GM12878 (cell line): ENCODE results near the gene DNAH1. TPM values are rescaled to one million over a fixed set of nuclear protein-coding genes. Genes with fewer than 3 reads are reported as not detected.

Experiments
- ATAC-seq: fragments of 200-7000 bp; cut with Tn5 transposase; 3 replicates; pipeline ENCODE4 v1.9.1; 2020; ENCODE audit warnings: mild to moderate bottlenecking, moderate library complexity
- BruUV-seq: library from RNA; stranded (reverse); fragments of 400-500 nt; replicated peaks from 2 replicates; lab custom pipeline; 2021; lab: Mats Ljungman, UMichigan
- CTCF ChIA-PET: fragments of 300-600 bp; sonication (Branson Sonifier 250); formaldehyde crosslinking; extraction: SDS; loops from one replicate; lab custom pipeline; 2021; ENCODE audit warnings: inconsistent platforms; lab: Yijun Ruan, JAX
- POLR2A ChIA-PET: fragments of 350-600 bp; formaldehyde crosslinking; extraction: SDS; loops from one replicate; lab custom pipeline; 2021; ENCODE audit warnings: inconsistent platforms; lab: Charles Lee
- RAD21 ChIA-PET: fragments of 300-600 bp; sonication (Branson Sonifier 250); formaldehyde crosslinking; loops from one replicate; lab custom pipeline; 2023; ENCODE audit warnings: antibody characterized with exemption; ENCODE audit not compliant: unreplicated experiment; lab: Charles Lee
- SMC1A ChIA-PET: fragments of 300-600 bp; sonication (Branson Sonifier 250); formaldehyde crosslinking; loops from one replicate; lab custom pipeline; 2023; ENCODE audit not compliant: unreplicated experiment, uncharacterized antibody; lab: Charles Lee
- DNase-seq: peaks from one replicate; pipeline ENCODE4 v3.0.0-alpha.2; 2011; ENCODE audit warnings: low read depth, low spot score
- FAIRE-seq: peaks from 3 replicates; lab custom pipeline; 2011; peaks lifted over from hg19 to GRCh38; lab: Jason Lieb, UNC
- H2AFZ ChIP-seq: 2 replicates; pipeline ENCODE4 v1.6.0; 2011; ENCODE audit warnings: low read depth, low read length, control low read depth; ENCODE audit not compliant: control insufficient read depth
- H3K27ac ChIP-seq: 2 replicates; pipeline ENCODE4 v1.5.1; 2011; ENCODE audit warnings: control low read depth; ENCODE audit not compliant: control insufficient read depth, insufficient read depth
- H3K27me3 ChIP-seq, 2 experiments: replicated peaks in 1 of 2; 2 replicates each; pipeline versions ENCODE4 v1.6.0 to v1.6.1; 2011; ENCODE audit warnings: low read length in 1 of 2; ENCODE audit not compliant: control insufficient read depth in 2 of 2, insufficient read depth in 2 of 2
- H3K36me3 ChIP-seq, 2 experiments: 2 replicates each; pipeline ENCODE4 v1.5.1; 2011; ENCODE audit warnings: low read length in 1 of 2; ENCODE audit not compliant: control insufficient read depth in 2 of 2, insufficient read depth in 2 of 2
- H3K4me1 ChIP-seq: 2 replicates; pipeline ENCODE4 v1.6.1; 2011; ENCODE audit warnings: mild to moderate bottlenecking, low read length, moderate library complexity, mixed read lengths; ENCODE audit not compliant: control insufficient read depth, insufficient read depth
- H3K4me2 ChIP-seq: 2 replicates; pipeline ENCODE4 v1.6.0; 2011; ENCODE audit warnings: control low read depth; ENCODE audit not compliant: control insufficient read depth, insufficient read depth
- H3K4me3 ChIP-seq: fragments of 200-600 bp; sonication (generic); 2 replicates; pipeline ENCODE4 v1.5.1; 2016
- H3K79me2 ChIP-seq: 2 replicates; pipeline ENCODE4 v1.6.0; 2011; ENCODE audit warnings: low read length; ENCODE audit not compliant: control insufficient read depth, insufficient read depth
- H3K9ac ChIP-seq: 2 replicates; pipeline ENCODE4 v1.8.0; 2011; ENCODE audit warnings: low read length, control low read depth, mixed read lengths; ENCODE audit not compliant: control insufficient read depth, insufficient read depth
- H3K9me3 ChIP-seq: replicated peaks from 3 replicates; pipeline ENCODE4 v1.5.1; 2011; ENCODE audit warnings: mild to moderate bottlenecking, low read length; ENCODE audit not compliant: control insufficient read depth, insufficient read depth
- H4K20me1 ChIP-seq: 2 replicates; pipeline ENCODE4 v1.6.0; 2011; ENCODE audit not compliant: control insufficient read depth, insufficient read depth
- CEBPB ChIP-seq, 2 experiments: fragments of 150-350 bp in 1 of 2; IDR thresholded peaks; 2 replicates each; pipeline ENCODE4 v1.6.1; 2012 to 2014; ENCODE audit warnings: low read depth in 2 of 2, low read length in 2 of 2, borderline replicate concordance in 1 of 2, inconsistent platforms in 1 of 2
- DPF2 ChIP-seq: fragments of 450-650 bp; IDR thresholded peaks from 2 replicates; pipeline ENCODE4 v1.6.1; 2017; ENCODE audit warnings: mild to moderate bottlenecking
- E2F8 ChIP-seq: fragments of 450-650 bp; IDR thresholded peaks from 2 replicates; pipeline ENCODE4 v1.6.1; 2018; ENCODE audit warnings: mild to moderate bottlenecking, low read depth, moderate library complexity; ENCODE audit not compliant: partially characterized antibody
- GATAD2B ChIP-seq: fragments of 450-650 bp; conservative IDR thresholded peaks from 2 replicates; pipeline ENCODE4 v1.6.1; 2017; ENCODE audit warnings: low read depth, mild to moderate bottlenecking, moderate library complexity
- IRF4 ChIP-seq: IDR thresholded peaks from 2 replicates; pipeline ENCODE4 v1.6.1; 2011; ENCODE audit warnings: low read depth, low read length
- LARP7 ChIP-seq: fragments of 450-650 bp; IDR thresholded peaks from 2 replicates; pipeline ENCODE4 v1.6.1; 2017; ENCODE audit warnings: mild to moderate bottlenecking
- MEF2B ChIP-seq: fragments of 450-650 bp; IDR thresholded peaks from 2 replicates; pipeline ENCODE4 v1.6.1; 2018; ENCODE audit warnings: mild to moderate bottlenecking, moderate library complexity; ENCODE audit not compliant: partially characterized antibody, poor library complexity, severe bottlenecking
- MYB ChIP-seq: fragments of 150-350 bp; IDR thresholded peaks from 2 replicates; pipeline ENCODE4 v1.6.1; 2014; ENCODE audit warnings: mild to moderate bottlenecking, low read depth, low read length, borderline replicate concordance
- NFYA ChIP-seq: IDR thresholded peaks from 2 replicates; pipeline ENCODE4 v1.6.1; 2011; ENCODE audit warnings: low read depth, mild to moderate bottlenecking, low read length, improper control_type of control experiment, borderline replicate concordance
- NFYB ChIP-seq: IDR thresholded peaks from 2 replicates; pipeline ENCODE4 v1.6.1; 2011; ENCODE audit warnings: low read depth, mild to moderate bottlenecking, low read length, improper control_type of control experiment, moderate library complexity; ENCODE audit not compliant: insufficient read depth
- POLR2AphosphoS5 ChIP-seq: IDR thresholded peaks from 2 replicates; pipeline ENCODE4 v1.6.1; 2011; ENCODE audit warnings: mild to moderate bottlenecking, low read length, inconsistent platforms
- SIN3A ChIP-seq: IDR thresholded peaks from 2 replicates; pipeline ENCODE4 v1.6.1; 2012; ENCODE audit warnings: low read depth, low read length, improper control_type of control experiment
- SREBF1 ChIP-seq: IDR thresholded peaks from 2 replicates; pipeline ENCODE4 v1.6.1; 2012; ENCODE audit warnings: mild to moderate bottlenecking, low read length
- SUPT20H ChIP-seq: IDR thresholded peaks from 2 replicates; pipeline ENCODE4 v1.6.1; 2011; ENCODE audit warnings: low read depth, mild to moderate bottlenecking, low read length, moderate library complexity, borderline replicate concordance; ENCODE audit not compliant: control insufficient read depth
- SUZ12 ChIP-seq: fragments of 200-600 bp; sonication (generic); IDR thresholded peaks from one replicate; pipeline ENCODE4 v1.6.1; 2018; ENCODE audit warnings: antibody characterized with exemption, mild to moderate bottlenecking; ENCODE audit not compliant: unreplicated experiment
- TAF1 ChIP-seq: IDR thresholded peaks from 2 replicates; pipeline ENCODE4 v1.6.1; 2011; ENCODE audit warnings: mild to moderate bottlenecking, low read depth, low read length, borderline replicate concordance
- TARDBP ChIP-seq: IDR thresholded peaks from 2 replicates; pipeline ENCODE4 v1.6.1; 2016; ENCODE audit warnings: borderline replicate concordance
- TBL1XR1 ChIP-seq: IDR thresholded peaks from 2 replicates; pipeline ENCODE4 v1.6.1; 2012; ENCODE audit warnings: low read depth, low read length, improper control_type of control experiment
- WGBS: methylation state at CpG from one replicate; pipeline ENCODE4 v1.1.6; 2016; ENCODE audit warnings: low lambda C conversion rate; ENCODE audit not compliant: insufficient replicate concordance, insufficient coverage; ENCODE audit errors: missing lambda C conversion rate; 5-methylcytosine and 5-hydroxymethylcytosine counted together
- in situ Hi-C: fragments of 300-500 bp; cut with MboI; formaldehyde crosslinking; loops from 9 replicates; pipeline ENCODE4 v1.14.3; 2018; ENCODE audit warnings: mixed read lengths
- intact Hi-C: fragments of 100-400 bp; cut with micrococcal nuclease; formaldehyde crosslinking; loops from one replicate; pipeline ENCODE4 v1.14.2; 2022; ENCODE audit not compliant: unreplicated experiment
- polyA plus RNA-seq, 11 experiments: library from polyadenylated mRNA; depleted of rRNA in 4 of 11; unstranded in 6 of 11; stranded (reverse) in 5 of 11; fragments of >200 nt; fragmentation: Nextera tagmentation in 4 of 11; fragmentation: Illumina TruSeq in 1 of 11; extraction: Ambion mirVana in 4 of 11; extraction: Trizol in 1 of 11; gene quantifications; 1 replicate in 1 of 11; 2 replicates in 10 of 11; pipeline versions ENCODE4 v1.2.1 to v1.2.3, GENCODE V29; 2011 to 2016; ENCODE audit warnings: inconsistent platforms in 2 of 11, missing spikeins in 2 of 11, low read depth in 1 of 11
- total RNA-seq, 4 experiments: library from RNA; depleted of rRNA in 3 of 4; stranded (reverse); fragments of >200 nt in 3 of 4; fragmentation: Illumina TruSeq in 1 of 4; extraction: Trizol in 1 of 4; gene quantifications; 2 replicates each; pipeline versions ENCODE4 v1.2.1 to v1.2.3, GENCODE V29; 2013 to 2021

The DNAH1 gene
- total and polyA plus RNA-seq, 10 of the 15 experiments (the other 5 are each of a cell fraction or from before 2014, with no cell fraction given) = 0.31 to 5.8 (median 2.7) TPM

GRCh38 chr3:52396907-52397591 is 80.9 kb downstream of the DNAH1 start:
- Histone ChIP-seq H3K9ac (no peak overlapping the region), H3K36me3 (peaks cover 0 to under 1% of the 10 kb centered on the region in 2 experiments; a peak in 2 of 4 replicates), H3K27ac (no peak overlapping the region), H3K9me3 (no peaks in the 10 kb centered on the region), H4K20me1 (no peaks in the 10 kb centered on the region), H3K4me2 (no peak overlapping the region), H3K27me3 (no peaks in the 10 kb centered on the region), H2AFZ (no peak overlapping the region), H3K79me2 (no peaks in the 10 kb centered on the region), H3K4me1 (no peaks in the 10 kb centered on the region), H3K4me3 (no peak overlapping the region)
- DNase-seq = no peak
- no peak for FAIRE-seq
- 74% methylated on average over 6 of the region's 10 CpGs for WGBS
- ChIA-PET CTCF (no interaction called here), POLR2A (no interaction called here), RAD21 (no interaction called here), SMC1A (no interaction called here)
- BruUV-seq = no TSS peak
- no peak; the same call in 2 of the 3 replicates for ATAC-seq
- TF ChIP-seq SUPT20H (no peak), TAF1 (no peak), NFYA (no peak), DPF2 (no peak), GATAD2B (no peak), TBL1XR1 (no peak), LARP7 (no peak), SREBF1 (no peak), SUZ12 (no peak), TARDBP (no peak), NFYB (no peak), MYB (no peak), IRF4 (no peak), E2F8 (no peak), SIN3A (no peak), MEF2B (no peak), POLR2AphosphoS5 (no peak), CEBPB (IDR thresholded peaks at IDR 0.05; ENCODE audit: borderline replicate concordance in 1 of 2, low read depth in 2 of 2, low read length in 2 of 2) (no peak)
- intact Hi-C loops (no loop called here), in situ Hi-C loops (no loop called here)
